ENCODE data around the gene VPS9D1.
"Not testable (repeated sequence)": the region's sequence is repeated elsewhere in the genome, so short reads cannot be mapped to it uniquely, and the experiment has no call there.

The VPS9D1 gene

DNA sequence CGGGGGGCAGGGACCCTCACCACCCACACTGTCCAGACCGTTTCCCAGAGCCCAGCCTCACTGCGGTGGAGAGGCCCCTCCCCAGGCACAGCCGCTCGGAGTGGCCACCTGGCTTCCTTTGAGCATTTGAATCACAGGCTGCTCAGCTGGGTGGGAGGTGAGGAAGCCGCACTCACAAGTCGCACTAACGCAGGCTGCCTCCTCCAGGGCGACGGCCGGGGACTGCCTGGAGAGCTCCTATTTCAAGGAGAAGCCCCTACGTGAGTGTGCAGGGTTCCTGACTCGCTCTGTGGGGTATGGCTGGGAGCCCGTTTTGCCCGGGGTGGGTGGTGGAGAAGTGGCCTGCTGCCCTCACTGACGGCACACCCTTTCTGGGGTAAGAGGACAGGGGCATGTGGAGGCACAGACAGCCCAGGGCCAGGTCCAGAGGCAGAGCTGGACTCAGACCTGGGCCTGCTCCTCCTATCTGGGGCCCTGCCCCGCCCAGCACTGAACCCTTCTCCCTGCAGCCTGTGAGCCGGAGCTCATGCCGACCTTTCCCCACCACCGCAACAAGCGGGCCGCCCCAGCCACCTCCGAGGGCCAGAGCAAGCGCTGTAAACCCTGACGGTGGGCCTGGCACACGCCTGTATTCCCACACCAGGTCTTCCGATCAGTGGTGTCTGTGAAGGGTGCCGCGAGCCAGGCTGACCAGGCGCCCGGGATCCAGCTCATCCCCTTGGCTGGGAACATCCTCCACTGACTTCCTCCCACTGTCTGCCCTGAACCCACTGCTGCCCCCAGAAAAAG, 25.4 kb downstream of the VPS9D1 start:
- no peak overlapping the region for H3K4me3 Mint-ChIP-seq
- no peaks in the 10 kb centered on the region for H3K9me3 Mint-ChIP-seq
- peaks cover 26% of the 10 kb centered on the region for H3K36me3 Mint-ChIP-seq (ENCODE audit: low read depth)
- no peaks in the 10 kb centered on the region for H3K27me3 Mint-ChIP-seq
- no peak overlapping the region for H3K27ac Mint-ChIP-seq
- H3K4me1 Mint-ChIP-seq (ENCODE audit: low read depth), result peaks cover 18% of the 10 kb centered on the region

DNA sequence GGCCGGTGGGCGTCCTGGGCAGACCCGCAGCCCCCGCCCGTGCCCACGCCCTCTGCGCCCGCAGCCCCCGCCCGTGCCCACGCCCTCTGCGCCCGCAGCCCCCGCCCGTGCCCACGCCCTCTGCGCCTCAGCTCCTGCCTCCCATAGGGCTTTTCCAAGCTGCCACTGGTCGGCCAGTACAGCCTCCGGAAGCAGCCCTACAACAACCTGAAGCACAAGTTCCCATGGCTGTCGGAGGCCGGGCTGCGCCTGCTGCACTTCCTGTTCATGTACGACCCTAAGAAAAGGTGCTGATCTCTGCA, 26.0 kb downstream of the VPS9D1 start:
- Mint-ChIP-seq H3K36me3 (ENCODE audit: low read depth) (peaks cover 32% of the 10 kb centered on the region), H3K4me1 (ENCODE audit: low read depth) (peaks cover 13% of the 10 kb centered on the region)
- not testable (repeated sequence) for H3K27me3 Mint-ChIP-seq, H3K27ac Mint-ChIP-seq, H3K4me3 Mint-ChIP-seq, H3K9me3 Mint-ChIP-seq

DNA sequence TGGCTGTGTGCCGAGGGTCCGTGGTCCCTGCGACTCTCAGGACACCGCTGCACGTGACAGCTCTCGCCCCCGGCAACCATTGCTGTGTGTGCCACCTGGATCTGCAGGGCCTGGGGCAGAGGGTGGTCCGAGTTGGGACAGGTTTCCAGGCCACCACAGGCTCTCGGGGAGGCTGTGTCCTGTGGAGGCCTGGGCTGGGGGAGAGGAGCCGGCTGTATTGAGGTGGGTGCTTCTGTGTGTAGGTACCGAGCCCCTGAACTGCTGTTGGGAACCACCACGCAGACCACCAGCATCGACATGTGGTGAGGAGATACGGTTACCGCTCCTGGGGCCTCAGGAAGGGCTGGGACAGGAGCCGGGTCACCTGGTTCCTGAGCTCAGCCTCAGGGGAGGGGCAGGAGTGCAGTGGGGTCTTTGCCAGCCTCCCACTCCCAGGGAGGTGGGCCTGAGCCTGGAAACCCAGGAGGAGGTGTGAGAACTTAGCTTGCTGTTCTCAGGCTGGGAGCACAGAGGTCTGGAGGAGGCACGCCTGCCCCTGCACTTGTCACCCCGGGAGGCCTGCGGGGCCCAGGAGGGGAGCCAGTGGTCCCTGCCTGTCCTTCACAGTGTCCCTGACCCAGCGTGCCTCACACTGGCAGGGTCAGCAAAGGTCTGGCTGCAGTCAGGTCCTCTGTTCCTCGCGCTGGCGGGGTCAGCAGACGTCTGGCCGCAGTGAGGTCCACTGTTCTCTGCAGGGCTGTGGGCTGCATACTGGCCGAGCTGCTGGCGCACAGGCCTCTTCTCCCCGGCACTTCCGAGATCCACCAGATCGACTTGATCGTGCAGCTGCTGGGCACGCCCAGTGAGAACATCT, 26.5 kb downstream of the VPS9D1 start:
- H3K4me3 Mint-ChIP-seq, result no peak overlapping the region
- peaks cover 13% of the 10 kb centered on the region for H3K4me1 Mint-ChIP-seq (ENCODE audit: low read depth)
- H3K9me3 Mint-ChIP-seq, result no peaks in the 10 kb centered on the region
- H3K27ac Mint-ChIP-seq, result no peak overlapping the region
- H3K27me3 Mint-ChIP-seq, result no peaks in the 10 kb centered on the region
- peaks cover 30% of the 10 kb centered on the region for H3K36me3 Mint-ChIP-seq (ENCODE audit: low read depth)

DNA sequence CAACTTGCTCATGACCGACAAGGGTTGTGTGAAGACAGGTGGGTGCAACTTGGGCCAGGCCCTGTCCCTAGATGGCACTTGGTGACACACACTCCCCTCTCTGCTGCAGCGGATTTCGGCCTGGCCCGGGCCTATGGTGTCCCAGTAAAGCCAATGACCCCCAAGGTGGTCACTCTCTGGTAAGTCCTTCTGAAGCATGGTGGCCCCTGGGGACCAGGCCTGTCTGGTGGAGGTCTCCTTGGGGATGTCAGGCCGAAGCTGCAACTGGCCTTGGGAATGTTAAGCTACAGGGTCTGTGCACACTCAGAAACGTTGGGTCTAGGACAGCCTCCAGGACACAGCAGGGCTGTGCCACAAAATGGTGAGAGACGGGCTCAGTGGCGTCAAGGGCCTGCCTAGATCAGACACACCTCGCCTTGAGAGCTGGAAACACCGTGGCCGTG, 27.4 kb downstream of the VPS9D1 start:
- no peaks in the 10 kb centered on the region for H3K9me3 Mint-ChIP-seq
- no peak overlapping the region for H3K4me3 Mint-ChIP-seq
- peaks cover 28% of the 10 kb centered on the region for H3K36me3 Mint-ChIP-seq (ENCODE audit: low read depth)
- H3K27ac Mint-ChIP-seq, result no peak overlapping the region
- H3K4me1 Mint-ChIP-seq (ENCODE audit: low read depth), result peaks cover 16% of the 10 kb centered on the region
- no peaks in the 10 kb centered on the region for H3K27me3 Mint-ChIP-seq

DNA sequence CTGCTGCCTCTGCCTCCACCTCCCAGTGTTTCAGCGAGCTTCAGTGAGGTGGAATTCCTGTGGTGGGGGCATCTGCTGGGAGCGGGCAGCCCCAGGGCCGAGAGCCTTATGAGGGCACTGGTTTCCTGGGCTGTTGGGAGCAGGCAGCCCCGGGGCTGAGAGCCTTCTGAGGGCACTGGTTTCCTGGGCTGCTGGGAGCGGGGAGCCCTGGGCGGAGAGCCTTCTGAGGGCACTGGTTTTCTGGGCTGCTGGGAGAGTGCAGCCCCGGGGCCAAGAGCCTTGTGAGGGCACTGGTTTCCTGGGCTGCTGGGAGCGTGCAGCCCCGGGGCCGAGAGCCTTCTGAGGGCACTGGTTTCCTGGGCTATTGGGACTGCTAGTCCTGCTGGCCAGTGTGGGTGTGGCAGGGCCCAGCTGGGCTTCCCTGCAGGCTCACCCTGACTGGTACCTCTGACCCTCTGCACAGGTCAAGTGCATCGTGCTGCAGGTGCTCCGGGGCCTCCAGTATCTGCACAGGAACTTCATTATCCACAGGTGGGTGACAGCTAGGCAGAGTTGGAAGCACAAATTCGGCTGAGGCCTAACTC, 28.6 kb downstream of the VPS9D1 start:
- Mint-ChIP-seq H3K27ac (no peak overlapping the region), H3K36me3 (ENCODE audit: low read depth) (peaks cover 33% of the 10 kb centered on the region), H3K4me1 (ENCODE audit: low read depth) (peaks cover 28% of the 10 kb centered on the region), H3K9me3 (no peaks in the 10 kb centered on the region), H3K27me3 (no peaks in the 10 kb centered on the region), H3K4me3 (no peak overlapping the region)

DNA sequence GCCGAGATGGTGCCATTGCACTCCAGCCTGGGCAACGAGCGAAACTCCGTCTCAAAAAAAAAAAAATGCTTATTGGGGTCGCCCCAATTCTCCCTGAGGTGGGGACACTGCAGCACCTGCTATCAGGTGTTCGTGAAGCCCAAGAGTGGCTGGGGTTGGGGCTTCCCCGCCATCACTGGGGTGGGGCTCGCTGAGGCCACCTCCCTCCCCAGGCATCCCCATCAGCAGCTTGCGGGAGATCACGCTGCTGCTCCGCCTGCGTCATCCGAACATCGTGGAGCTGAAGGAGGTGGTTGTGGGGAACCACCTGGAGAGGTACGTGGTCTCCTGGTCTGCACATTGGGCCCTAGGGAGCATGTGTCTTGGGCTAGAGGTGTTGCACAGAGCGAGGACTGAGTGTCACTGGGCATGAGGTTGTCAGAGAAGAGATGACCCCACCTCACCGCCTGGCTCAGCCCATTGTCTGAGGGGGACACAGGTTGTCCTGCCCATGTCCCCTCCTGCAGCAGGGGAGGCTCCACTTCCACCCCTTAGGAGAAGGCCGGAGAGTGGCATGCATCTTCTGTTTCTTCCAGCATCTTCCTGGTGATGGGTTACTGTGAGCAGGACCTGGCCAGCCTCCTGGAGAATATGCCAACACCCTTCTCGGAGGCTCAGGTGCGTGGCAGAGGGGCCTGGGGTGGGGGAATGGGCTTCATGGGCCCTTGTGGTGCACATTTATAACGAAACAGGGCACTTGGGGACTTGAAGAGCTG, 29.3 kb downstream of the VPS9D1 start:
- Mint-ChIP-seq H3K9me3 (no peaks in the 10 kb centered on the region), H3K4me1 (ENCODE audit: low read depth) (peaks cover 26% of the 10 kb centered on the region), H3K36me3 (ENCODE audit: low read depth) (peaks cover 33% of the 10 kb centered on the region), H3K4me3 (no peak overlapping the region), H3K27ac (no peak overlapping the region), H3K27me3 (no peaks in the 10 kb centered on the region)

DNA sequence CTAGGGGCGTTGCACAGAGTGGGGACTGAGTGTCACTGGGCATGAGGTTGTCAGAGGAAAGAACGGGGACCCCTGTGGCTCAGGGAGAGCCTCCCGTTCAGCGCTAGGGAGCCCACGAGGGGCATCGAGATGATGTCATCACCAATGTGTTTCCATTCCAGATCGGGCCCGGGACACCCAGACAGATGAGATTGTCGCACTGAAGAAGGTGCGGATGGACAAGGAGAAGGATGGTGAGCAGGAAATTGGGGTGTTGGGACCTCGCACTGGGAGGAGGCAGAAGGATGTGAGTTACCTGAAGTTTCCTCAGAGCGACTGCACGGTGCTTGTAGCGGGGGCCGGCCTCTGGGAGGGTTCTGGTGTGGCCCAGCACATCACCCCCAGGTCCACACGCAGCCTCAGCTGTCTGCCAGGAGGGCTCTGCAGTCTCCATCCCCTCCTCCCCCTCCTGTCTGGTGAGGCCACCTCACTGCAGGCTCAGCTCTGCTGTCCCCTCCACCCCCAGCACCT, 30.3 kb downstream of the VPS9D1 start:
- no peaks in the 10 kb centered on the region for H3K27me3 Mint-ChIP-seq
- no peak overlapping the region for H3K27ac Mint-ChIP-seq
- H3K36me3 Mint-ChIP-seq (ENCODE audit: low read depth), result peaks cover 32% of the 10 kb centered on the region
- H3K4me3 Mint-ChIP-seq, result no peak overlapping the region
- peaks cover 21% of the 10 kb centered on the region for H3K4me1 Mint-ChIP-seq (ENCODE audit: low read depth)
- H3K9me3 Mint-ChIP-seq, result no peaks in the 10 kb centered on the region

DNA sequence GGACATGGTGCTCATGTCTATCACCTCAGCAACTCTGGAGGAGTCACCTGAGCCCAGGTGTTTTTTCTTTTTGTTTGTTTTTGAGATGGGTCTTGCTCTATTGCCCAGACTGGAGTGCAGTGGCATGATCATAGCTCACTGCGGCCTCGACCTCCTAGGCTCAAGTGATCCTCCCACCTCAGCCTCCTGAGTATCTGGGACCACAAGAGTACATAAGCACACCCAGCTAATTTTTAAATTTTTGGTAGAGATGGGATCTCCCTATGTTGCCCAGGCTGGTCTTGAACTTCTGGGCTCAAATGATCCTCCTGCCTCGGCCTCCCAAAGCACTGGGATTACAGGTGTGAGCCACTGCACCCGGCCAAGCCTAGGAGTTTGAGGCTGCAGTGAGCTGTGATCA, 31.1 kb downstream of the VPS9D1 start:
- H3K36me3 Mint-ChIP-seq (ENCODE audit: low read depth), result peaks cover 29% of the 10 kb centered on the region
- not testable (repeated sequence) for H3K9me3 Mint-ChIP-seq, H3K27me3 Mint-ChIP-seq, H3K27ac Mint-ChIP-seq, H3K4me3 Mint-ChIP-seq
- peaks cover 19% of the 10 kb centered on the region for H3K4me1 Mint-ChIP-seq (ENCODE audit: low read depth)

GRCh38 chr16:89689142-89689541, 31.6 kb downstream of the VPS9D1 start:
- H3K27me3 Mint-ChIP-seq, result no peaks in the 10 kb centered on the region
- no peak overlapping the region for H3K4me3 Mint-ChIP-seq
- no peak overlapping the region for H3K27ac Mint-ChIP-seq

GRCh38 chr16:89688395-89688794, 32.3 kb downstream of the VPS9D1 start:
- Mint-ChIP-seq H3K36me3 (ENCODE audit: low read depth) (peaks cover 22% of the 10 kb centered on the region), H3K9me3 (no peaks in the 10 kb centered on the region), H3K27me3 (no peaks in the 10 kb centered on the region), H3K4me1 (ENCODE audit: low read depth) (peaks cover 19% of the 10 kb centered on the region), H3K27ac (peak overlapping the region; percentile 40), H3K4me3 (peak overlapping the region; percentile 90)

More at GRCh38 chr16:89689142-89689541, 31.6 kb downstream of the VPS9D1 start:
- peaks cover 19% of the 10 kb centered on the region for H3K4me1 Mint-ChIP-seq (ENCODE audit: low read depth)
- peaks cover 29% of the 10 kb centered on the region for H3K36me3 Mint-ChIP-seq (ENCODE audit: low read depth)
- no peaks in the 10 kb centered on the region for H3K9me3 Mint-ChIP-seq

DNA sequence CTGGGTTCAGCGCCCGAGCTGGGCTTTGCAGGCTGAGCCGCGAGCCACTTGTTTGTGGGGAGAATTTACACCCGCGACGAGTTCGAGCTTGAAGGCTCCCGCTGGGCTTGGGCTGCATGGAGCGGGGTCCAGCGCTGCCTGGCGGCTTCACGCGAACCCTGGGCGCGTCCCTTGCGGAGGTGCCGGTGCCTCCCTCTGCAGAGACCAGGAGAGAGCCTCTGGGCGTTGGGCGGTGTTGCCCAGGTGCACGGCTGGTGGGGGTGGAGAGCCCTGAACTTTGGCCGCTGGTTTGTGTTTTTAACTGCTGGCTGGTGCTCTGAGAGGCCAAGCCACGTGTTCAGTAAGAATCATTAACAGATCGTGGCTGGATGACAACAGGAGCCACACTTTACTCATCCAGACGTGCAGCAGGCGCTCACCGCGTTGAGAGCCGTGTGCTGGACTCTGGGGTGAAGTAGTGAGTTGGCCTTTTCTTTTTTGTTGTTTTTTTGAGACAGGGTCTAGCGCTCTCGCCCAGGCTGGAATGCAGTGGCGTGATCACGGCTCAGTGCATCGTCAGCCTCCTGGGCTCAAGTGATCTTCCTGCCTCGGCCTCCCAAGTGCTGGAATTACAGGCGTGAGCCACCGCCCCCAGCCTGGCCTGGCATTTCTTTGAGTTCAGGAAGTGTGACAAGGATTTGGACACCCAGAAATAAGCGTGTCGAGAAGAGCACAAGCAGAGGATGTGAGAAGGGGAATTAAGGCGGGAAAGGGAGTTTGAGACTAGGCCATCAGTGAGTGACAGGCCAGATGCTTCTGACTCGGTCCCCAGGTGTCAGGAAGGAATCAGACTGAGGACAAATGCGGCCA, 33.4 kb downstream of the VPS9D1 start:
- Mint-ChIP-seq H3K36me3 (ENCODE audit: low read depth) (peaks cover 19% of the 10 kb centered on the region), H3K4me1 (ENCODE audit: low read depth) (peaks cover 19% of the 10 kb centered on the region), H3K4me3 (peak overlapping the region; percentile 90), H3K27me3 (no peaks in the 10 kb centered on the region), H3K27ac (peak overlapping the region; percentile 89), H3K9me3 (no peaks in the 10 kb centered on the region)

- H3K36me3 Mint-ChIP-seq (ENCODE audit: low read depth), result peaks cover 19% of the 10 kb centered on the region
- peak within 1 kb of the TSS; percentile 92 for H3K27ac Mint-ChIP-seq
- peak within 1 kb of the TSS; percentile 90 for H3K4me3 Mint-ChIP-seq
- no peaks in the 10 kb centered on the region for H3K27me3 Mint-ChIP-seq
- peaks cover 19% of the 10 kb centered on the region for H3K4me1 Mint-ChIP-seq (ENCODE audit: low read depth)
- H3K9me3 Mint-ChIP-seq, result no peaks in the 10 kb centered on the region
Observed at GRCh38 chr16:89686520-89687091, 34.1 kb downstream of the VPS9D1 start, which contains the start of gene CDK10. Gene CDK10 (plus strand): TSS chr16:89686689. CDS start chr16:89686711, 22 bp downstream.

DNA sequence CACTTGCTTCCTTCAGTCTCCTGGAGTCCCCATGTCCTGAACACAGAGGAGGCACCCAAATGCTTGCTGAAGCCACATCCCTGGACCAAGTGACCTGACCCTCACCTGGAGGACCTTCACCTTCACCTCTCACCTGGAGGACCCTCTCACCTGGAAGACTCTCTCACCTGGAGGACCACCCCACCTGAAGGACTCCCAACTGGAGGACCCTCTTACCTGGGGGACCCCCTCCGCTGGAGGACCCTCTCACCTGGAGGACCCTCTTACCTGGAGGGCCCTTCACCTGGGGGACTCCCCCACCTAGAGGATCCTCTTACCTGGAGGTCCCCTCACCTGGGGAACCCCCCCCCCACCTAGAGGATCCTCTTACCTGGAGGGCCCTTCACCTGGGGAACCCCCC, 34.8 kb downstream of the VPS9D1 start:
- no peaks in the 10 kb centered on the region for H3K27me3 Mint-ChIP-seq
- H3K4me3 Mint-ChIP-seq, result peak overlapping the region; percentile 90
- no peak overlapping the region for H3K27ac Mint-ChIP-seq
- no peaks in the 10 kb centered on the region for H3K9me3 Mint-ChIP-seq
- peaks cover 19% of the 10 kb centered on the region for H3K36me3 Mint-ChIP-seq (ENCODE audit: low read depth)
- peaks cover 19% of the 10 kb centered on the region for H3K4me1 Mint-ChIP-seq (ENCODE audit: low read depth)

Data from stimulated activated naive CD8-positive, alpha-beta T cell treated with anti-CD3 and anti-CD28 coated beads, Interleukin-15, Interleukin-2, amounts not matched to agents 100 ng/mL and 50 ng/mL, for 24 hours (primary cell).